ENCODE results near the gene DMRTC2.
A peak's percentile ranks its signal among the peaks of the same experiment; 100 is the strongest.

Gene DMRTC2

GRCh38 chr19:41860419-41861115, 15.7 kb downstream of the DMRTC2 start:
- DNase-seq (ENCODE audit: low read depth), result no peak
- H3K4me3 ChIP-seq (ENCODE audit: control insufficient read depth, low read depth, low read length), result peak overlapping the region; percentile 99
- TF ChIP-seq CTCF (IDR thresholded peaks at IDR 0.05; ENCODE audit: control insufficient read depth, insufficient read depth, low read depth, low read length, missing control alignments), result no peak

DNA sequence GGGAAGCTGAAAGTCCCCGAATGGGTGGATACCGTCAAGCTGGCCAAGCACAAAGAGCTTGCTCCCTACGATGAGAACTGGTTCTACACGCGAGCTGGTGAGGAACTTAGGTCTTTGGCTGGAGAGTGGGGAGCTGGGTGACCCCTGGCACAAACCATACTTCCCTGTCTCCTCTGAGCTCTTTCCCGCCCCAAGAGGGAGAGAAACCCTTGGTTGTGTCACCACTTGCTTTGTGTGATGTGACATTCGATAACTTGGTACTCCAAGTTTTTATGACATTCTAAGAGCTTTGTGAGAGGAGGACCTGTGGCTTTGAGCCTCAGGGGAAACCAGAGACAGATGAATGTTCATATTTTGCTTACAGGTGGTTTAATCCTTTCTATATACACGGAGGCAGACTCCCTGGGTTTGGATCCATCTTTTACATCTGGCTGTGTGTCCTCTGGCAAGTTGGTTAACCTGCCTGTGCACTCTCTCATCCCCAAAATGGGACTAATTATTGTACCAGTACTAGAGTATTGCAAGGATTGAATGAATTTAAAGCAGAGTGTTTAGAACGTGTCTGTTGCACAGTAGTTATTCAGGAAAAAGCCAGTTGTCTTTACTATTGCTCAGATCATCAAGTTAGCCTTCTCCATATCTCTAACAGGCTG, 16.4 kb downstream of the DMRTC2 start:
- DNase-seq (ENCODE audit: low read depth), result no peak
- TF ChIP-seq CTCF (IDR thresholded peaks at IDR 0.05; ENCODE audit: control insufficient read depth, insufficient read depth, low read depth, low read length, missing control alignments), result no peak
- H3K4me3 ChIP-seq (ENCODE audit: control insufficient read depth, low read depth, low read length), result peak overlapping the region; percentile 99

- DNase-seq (ENCODE audit: low read depth), result no peak
- no peak for TF ChIP-seq CTCF (IDR thresholded peaks at IDR 0.05; ENCODE audit: control insufficient read depth, insufficient read depth, low read depth, low read length, missing control alignments)
- no peak overlapping the region for H3K4me3 ChIP-seq (ENCODE audit: control insufficient read depth, low read depth, low read length)
Observed at GRCh38 chr19:41861846-41862245, 17.0 kb downstream of the DMRTC2 start.

DNA sequence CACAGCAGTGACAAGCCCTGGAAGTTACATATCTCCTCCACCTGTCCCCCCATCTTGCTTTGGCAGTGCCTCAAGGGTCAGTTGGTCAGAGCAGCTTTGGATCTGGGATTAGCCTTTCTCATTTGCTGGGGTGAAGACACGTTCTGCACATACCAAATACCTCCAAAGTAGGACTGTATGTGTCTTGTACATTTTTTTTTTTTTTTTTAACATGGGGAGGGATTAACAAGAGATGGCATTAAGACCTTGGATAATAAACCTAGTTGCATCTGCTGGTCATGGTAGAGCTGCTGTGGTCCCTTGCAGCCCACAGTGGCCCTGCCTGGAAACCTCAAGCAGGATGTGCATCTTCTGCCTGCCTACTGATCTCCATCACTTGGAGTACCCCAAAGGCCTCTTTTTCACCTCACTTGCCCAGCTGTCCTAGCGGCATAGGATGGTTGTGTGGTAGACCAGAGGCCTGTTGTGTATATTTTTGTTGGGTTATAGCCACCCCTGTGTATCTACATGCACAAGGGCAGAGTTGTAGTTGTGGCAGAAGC, 17.7 kb downstream of the DMRTC2 start:
- no peak overlapping the region for H3K4me3 ChIP-seq (ENCODE audit: control insufficient read depth, low read depth, low read length)
- TF ChIP-seq CTCF (IDR thresholded peaks at IDR 0.05; ENCODE audit: control insufficient read depth, insufficient read depth, low read depth, low read length, missing control alignments), result no peak
- DNase-seq (ENCODE audit: low read depth), result no peak

GRCh38 chr19:41863209-41863931, 18.5 kb downstream of the DMRTC2 start:
- no peak for TF ChIP-seq CTCF (IDR thresholded peaks at IDR 0.05; ENCODE audit: control insufficient read depth, insufficient read depth, low read depth, low read length, missing control alignments)
- no peak overlapping the region for H3K4me3 ChIP-seq (ENCODE audit: control insufficient read depth, low read depth, low read length)
- no peak for DNase-seq (ENCODE audit: low read depth)

DNA sequence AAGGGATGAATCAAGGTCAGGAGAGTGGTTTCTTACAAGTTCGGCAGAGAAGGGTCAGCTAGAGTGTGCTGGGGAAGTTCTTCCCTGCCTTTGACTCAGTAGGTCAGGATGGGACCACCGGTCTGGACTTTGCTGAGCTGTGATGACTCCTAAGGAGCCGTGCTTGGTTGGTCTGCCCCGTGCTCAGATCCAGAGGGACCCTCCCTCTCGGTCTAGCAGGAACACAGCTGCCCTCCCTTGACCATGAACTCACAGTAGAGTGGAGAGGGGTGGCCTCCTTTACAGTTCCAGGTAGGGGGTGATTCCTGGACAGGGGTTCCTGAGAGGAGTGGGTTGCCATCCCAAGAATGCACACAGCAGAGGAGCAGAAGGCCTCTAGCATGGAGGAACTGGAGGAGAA, 19.5 kb downstream of the DMRTC2 start:
- no peak for DNase-seq (ENCODE audit: low read depth)
- TF ChIP-seq CTCF (IDR thresholded peaks at IDR 0.05; ENCODE audit: control insufficient read depth, insufficient read depth, low read depth, low read length, missing control alignments), result no peak
- H3K4me3 ChIP-seq (ENCODE audit: control insufficient read depth, low read depth, low read length), result no peak overlapping the region
